GM19468 (cell line): ENCODE measurements around the gene FBXW2.

Source experiments
- ATAC-seq: cut with Tn5 transposase; IDR thresholded peaks from one replicate; pipeline ENCODE4 v1.9.1; 2021; ENCODE audit warnings: mild to moderate bottlenecking, moderate library complexity, moderate number of reproducible peaks; ENCODE audit not compliant: unreplicated experiment; ENCODE audit errors: extremely low read depth

Gene FBXW2

GRCh38 chr9:120781236-120781635 is 12.0 kb downstream of the FBXW2 start:
- no peak for ATAC-seq

- ATAC-seq = no peak
These were observed 12.8 kb downstream of the FBXW2 start for GRCh38 chr9:120780367-120780766.

GRCh38 chr9:120779227-120779626 is 14.0 kb downstream of the FBXW2 start:
- no peak for ATAC-seq

- no peak for ATAC-seq
These were observed 14.5 kb downstream of the FBXW2 start for GRCh38 chr9:120778758-120779157.

GRCh38 chr9:120777229-120777628 is 16.0 kb downstream of the FBXW2 start:
- ATAC-seq = no peak

- no peak for ATAC-seq
These were observed 16.4 kb downstream of the FBXW2 start for GRCh38 chr9:120776788-120777187.

GRCh38 chr9:120775859-120776258 is 17.4 kb downstream of the FBXW2 start:
- no peak for ATAC-seq

GRCh38 chr9:120774719-120775118 is 18.5 kb downstream of the FBXW2 start:
- no peak for ATAC-seq

- no peak for ATAC-seq
These were observed 20.0 kb downstream of the FBXW2 start for GRCh38 chr9:120773256-120773655.

- no peak for ATAC-seq
These were observed 22.3 kb downstream of the FBXW2 start for GRCh38 chr9:120770931-120771330.

- no peak for ATAC-seq
These were observed 24.3 kb downstream of the FBXW2 start for GRCh38 chr9:120768886-120769285.

GRCh38 chr9:120768247-120768646 is 25.0 kb downstream of the FBXW2 start:
- no peak for ATAC-seq

GRCh38 chr9:120767451-120767850 is 25.8 kb downstream of the FBXW2 start:
- ATAC-seq = no peak

- ATAC-seq = no peak
These were observed 27.2 kb downstream of the FBXW2 start for GRCh38 chr9:120765910-120766425.

- ATAC-seq = no peak
These were observed 28.7 kb downstream of the FBXW2 start for GRCh38 chr9:120764476-120764875.

GRCh38 chr9:120761006-120761405 is 32.2 kb downstream of the FBXW2 start:
- no peak for ATAC-seq

- ATAC-seq = no peak
These were observed 33.3 kb downstream of the FBXW2 start for GRCh38 chr9:120759755-120760400.

- no peak for ATAC-seq
These were observed 34.7 kb downstream of the FBXW2 start for GRCh38 chr9:120758544-120758943.

GRCh38 chr9:120757026-120757913 is 35.9 kb downstream of the FBXW2 start:
- ATAC-seq = no peak

GRCh38 chr9:120756531-120756930 is 36.7 kb downstream of the FBXW2 start:
- ATAC-seq = no peak

- ATAC-seq = no peak
These were observed 37.3 kb downstream of the FBXW2 start for GRCh38 chr9:120755810-120756434.
